ENCODE data around the gene AOX1.

The AOX1 gene

GRCh38 chr2:200716386-200716785 lies 130.6 kb downstream of the AOX1 start:
- DNase-seq (ENCODE audit: low read depth): no peak
- no peak for TF ChIP-seq CTCF (IDR thresholded peaks at IDR 0.05; ENCODE audit: low read length, missing control alignments)
- H3K4me3 ChIP-seq (replicated peaks; ENCODE audit: low read depth, low read length): no peak overlapping the region

Measured in fibroblast of pulmonary artery (primary cell).